GM19452 (cell line): Measurements from ENCODE around the gene EMP1.
A peak's percentile ranks its signal among the peaks of the same experiment; 100 is the strongest.

ENCODE experiments used
- ATAC-seq: cut with Tn5 transposase; IDR thresholded peaks from one replicate; pipeline ENCODE4 v1.9.1; 2021; ENCODE audit not compliant: unreplicated experiment

Gene EMP1

GRCh38 chr12:13171921-13172859 is 24.3 kb upstream of the EMP1 start:
- no peak for ATAC-seq

- peak; percentile 94 for ATAC-seq
These were observed 23.3 kb upstream of the EMP1 start for GRCh38 chr12:13173012-13173932.

- ATAC-seq, result no peak
These were observed 21.0 kb upstream of the EMP1 start for GRCh38 chr12:13175499-13175898.

- ATAC-seq, result no peak
These were observed 20.3 kb upstream of the EMP1 start for GRCh38 chr12:13176256-13176655.

GRCh38 chr12:13177373-13177772 is 19.2 kb upstream of the EMP1 start:
- no peak for ATAC-seq

GRCh38 chr12:13177906-13178305 is 18.6 kb upstream of the EMP1 start:
- no peak for ATAC-seq

- ATAC-seq, result no peak
These were observed 17.8 kb upstream of the EMP1 start for GRCh38 chr12:13178568-13179210.

GRCh38 chr12:13179211-13180074 is 17.1 kb upstream of the EMP1 start:
- ATAC-seq, result peak; percentile 66

GRCh38 chr12:13181375-13182070 is 15.0 kb upstream of the EMP1 start:
- no peak for ATAC-seq

- no peak for ATAC-seq
These were observed 13.6 kb upstream of the EMP1 start for GRCh38 chr12:13182881-13183280.

GRCh38 chr12:13183620-13184019 is 12.9 kb upstream of the EMP1 start:
- ATAC-seq, result no peak

GRCh38 chr12:13186302-13186701 is 10.2 kb upstream of the EMP1 start:
- no peak for ATAC-seq

GRCh38 chr12:13187399-13187798 is 9.1 kb upstream of the EMP1 start:
- no peak for ATAC-seq

- ATAC-seq, result no peak
These were observed 7.3 kb upstream of the EMP1 start for GRCh38 chr12:13189264-13189663.

- no peak for ATAC-seq
These were observed 6.3 kb upstream of the EMP1 start for GRCh38 chr12:13190275-13190674.

GRCh38 chr12:13192719-13193118 is 3.8 kb upstream of the EMP1 start:
- ATAC-seq, result no peak

GRCh38 chr12:13193505-13194231 is 2.9 kb upstream of the EMP1 start:
- ATAC-seq, result no peak

- no peak for ATAC-seq
These were observed 2.0 kb upstream of the EMP1 start for GRCh38 chr12:13194401-13195110.
